ENCODE results near the gene COL27A1. TPM values are rescaled to one million over a fixed set of nuclear protein-coding genes. Genes with fewer than 3 reads are reported as not detected.

Gene COL27A1
- total and polyA plus RNA-seq, 2 experiments from 2014 or later: 10.5 to 18.0 TPM

- no peaks in the 10 kb centered on the region for H3K9me2 ChIP-seq (ENCODE audit: insufficient read depth)
- no peaks in the 10 kb centered on the region for H3K4me1 ChIP-seq (ENCODE audit: insufficient read depth)
- Mint-ChIP-seq H3K4me3 (no peak overlapping the region), H3K27me3 (ENCODE audit: insufficient read depth, low read depth, poor library complexity) (peaks cover 4% of the 10 kb centered on the region), H3K4me1 (peaks cover 7% of the 10 kb centered on the region), H3K9me3 (no peaks in the 10 kb centered on the region; the same call in 2 of the 3 replicates), H3K36me3 (ENCODE audit: low read depth) (no peaks in the 10 kb centered on the region), H3K27ac (no peak overlapping the region)
- ATAC-seq (no peak), DNase-seq (ENCODE audit: low spot score) (no peak)
- H4K20me1 ChIP-seq (replicated peaks; ENCODE audit: insufficient read depth): no peaks in the 10 kb centered on the region
- H2AFZ ChIP-seq: no peak overlapping the region
- H3K79me2 ChIP-seq (replicated peaks; ENCODE audit: insufficient read depth): no peaks in the 10 kb centered on the region
- H3K4me2 ChIP-seq: no peak overlapping the region
- H3K27ac ChIP-seq (ENCODE audit: low read depth): no peak overlapping the region
- H3K4me3 ChIP-seq: no peak overlapping the region
- TF ChIP-seq EZH2phosphoT487 (IDR thresholded peaks at IDR 0.05; ENCODE audit: unreplicated experiment) (no peak), CREB1 (CRISPR knock-in tag; IDR thresholded peaks at IDR 0.05; ENCODE audit: low read depth) (no peak), ETS1 (IDR thresholded peaks at IDR 0.05) (no peak), POLR2AphosphoS5 (IDR thresholded peaks at IDR 0.05; ENCODE audit: low read depth) (no peak)
- no peaks in the 10 kb centered on the region for H3K36me3 ChIP-seq (ENCODE audit: insufficient read depth)
- no peaks in the 10 kb centered on the region for H3K27me3 ChIP-seq (ENCODE audit: insufficient read depth)
- H3F3A ChIP-seq (replicated peaks; ENCODE audit: low read depth): no peaks in the 10 kb centered on the region
These were observed 157.8 kb downstream of the COL27A1 start for GRCh38 chr9:114313186-114313585.

- Histone ChIP-seq H3K27ac (ENCODE audit: low read depth) (no peak overlapping the region), H3K4me3 (no peak overlapping the region), H3K9me2 (ENCODE audit: insufficient read depth) (no peaks in the 10 kb centered on the region), H4K20me1 (replicated peaks; ENCODE audit: insufficient read depth) (no peaks in the 10 kb centered on the region), H3K79me2 (replicated peaks; ENCODE audit: insufficient read depth) (no peaks in the 10 kb centered on the region), H3K4me1 (ENCODE audit: insufficient read depth) (no peaks in the 10 kb centered on the region), H3F3A (replicated peaks; ENCODE audit: low read depth) (no peaks in the 10 kb centered on the region), H2AFZ (no peak overlapping the region), H3K27me3 (ENCODE audit: insufficient read depth) (no peaks in the 10 kb centered on the region), H3K36me3 (ENCODE audit: insufficient read depth) (no peaks in the 10 kb centered on the region), H3K4me2 (no peak overlapping the region)
- Mint-ChIP-seq H3K9me3 (no peaks in the 10 kb centered on the region; the same call in 2 of the 3 replicates), H3K27me3 (ENCODE audit: insufficient read depth, low read depth, poor library complexity) (peaks cover 6% of the 10 kb centered on the region), H3K4me3 (no peak overlapping the region), H3K27ac (no peak overlapping the region), H3K36me3 (ENCODE audit: low read depth) (no peaks in the 10 kb centered on the region), H3K4me1 (peaks cover 8% of the 10 kb centered on the region)
- DNase-seq (ENCODE audit: low spot score) (no peak), ATAC-seq (no peak)
- TF ChIP-seq POLR2AphosphoS5 (IDR thresholded peaks at IDR 0.05; ENCODE audit: low read depth): no peak
- no peak for TF ChIP-seq EZH2phosphoT487 (IDR thresholded peaks at IDR 0.05; ENCODE audit: unreplicated experiment)
- no peak for TF ChIP-seq EZH2 (IDR thresholded peaks at IDR 0.05; ENCODE audit: low read depth, unreplicated experiment)
- TF ChIP-seq JUNB (IDR thresholded peaks at IDR 0.05; ENCODE audit: unreplicated experiment): no peak
- no peak for TF ChIP-seq ZNF114 (CRISPR knock-in tag; IDR thresholded peaks at IDR 0.05)
- no peak for TF ChIP-seq ZNF331 (CRISPR knock-in tag; IDR thresholded peaks at IDR 0.05; ENCODE audit: low read depth)
- no peak for TF ChIP-seq STAT1 (IDR thresholded peaks at IDR 0.05; ENCODE audit: unreplicated experiment)
- TF ChIP-seq CREB1 (CRISPR knock-in tag; IDR thresholded peaks at IDR 0.05; ENCODE audit: low read depth): no peak
- TF ChIP-seq REST (IDR thresholded peaks at IDR 0.05; ENCODE audit: unreplicated experiment): no peak
- TF ChIP-seq ETS1 (IDR thresholded peaks at IDR 0.05): no peak
- TF ChIP-seq CTCF (conservative IDR thresholded peaks at IDR 0.05; ENCODE audit: low read depth in 2 of 2): no peak
- TF ChIP-seq NANOG (IDR thresholded peaks at IDR 0.05; ENCODE audit: borderline replicate concordance): no peak
These were observed 159.0 kb downstream of the COL27A1 start for GRCh38 chr9:114314256-114314867.

Measured in GM23338 (cell line).